Large intestine (tissue), 3 donors: Measurements from ENCODE around the gene LUZP1. TPM values are rescaled to one million over a fixed set of nuclear protein-coding genes. Genes with fewer than 3 reads are reported as not detected.
A peak's percentile ranks its signal among the peaks of the same experiment; 100 is the strongest.

Experiments
- DNase-seq, 2 donors: peaks; one replicate each; pipeline versions ENCODE4 v3.0.0 to v3.0.0-alpha.2; 2013
- H3K27ac ChIP-seq: one replicate; pipeline ENCODE4 v1.5.1; 2013; ENCODE audit warnings: low read length
- H3K27me3 ChIP-seq: 2 replicates; pipeline ENCODE4 v1.6.1; 2013; ENCODE audit warnings: low read length; ENCODE audit not compliant: control insufficient read depth, insufficient read depth
- H3K36me3 ChIP-seq: 2 replicates; pipeline ENCODE4 v1.6.1; 2013; ENCODE audit warnings: low read length; ENCODE audit not compliant: control insufficient read depth, insufficient read depth
- H3K4me1 ChIP-seq: one replicate; pipeline ENCODE4 v1.6.1; 2013; ENCODE audit warnings: low read length; ENCODE audit not compliant: control insufficient read depth, insufficient read depth
- H3K4me3 ChIP-seq: one replicate; pipeline ENCODE4 v1.5.1; 2013; ENCODE audit warnings: low read length
- H3K9me3 ChIP-seq: one replicate; pipeline ENCODE4 v1.6.1; 2013; ENCODE audit warnings: mild to moderate bottlenecking, low read depth, low read length, moderate library complexity; ENCODE audit not compliant: control insufficient read depth
- WGBS: methylation state at CpG from one replicate; pipeline ENCODE4 v1.1.5; 2013; ENCODE audit warnings: low lambda C conversion rate; ENCODE audit not compliant: insufficient coverage; 5-methylcytosine and 5-hydroxymethylcytosine counted together
- polyA plus RNA-seq: library from polyadenylated mRNA; unstranded; fragments of 120-200 nt; gene quantifications from one replicate; pipeline ENCODE4 v1.2.1, GENCODE V29; 2013

The LUZP1 gene
- polyA plus RNA-seq, 1 donor: 23.7 TPM

GRCh38 chr1:23156940-23157339, 11.7 kb downstream of the LUZP1 start:
- Histone ChIP-seq H3K27ac (no peak overlapping the region), H3K27me3 (no peaks in the 10 kb centered on the region), H3K9me3 (no peaks in the 10 kb centered on the region), H3K36me3 (no peaks in the 10 kb centered on the region), H3K4me3 (no peak overlapping the region), H3K4me1 (peaks cover 18% of the 10 kb centered on the region)
- DNase-seq: no peak
- 100% methylated on average over 1 of the region's 4 CpGs for WGBS

GRCh38 chr1:23152966-23153684, 15.5 kb downstream of the LUZP1 start:
- H3K36me3 ChIP-seq: no peaks in the 10 kb centered on the region
- no peak for DNase-seq
- no peak overlapping the region for H3K27ac ChIP-seq
- no peaks in the 10 kb centered on the region for H3K9me3 ChIP-seq
- H3K4me3 ChIP-seq: no peak overlapping the region
- 38% methylated on average over 1 of the region's 1 CpG for WGBS
- no peaks in the 10 kb centered on the region for H3K27me3 ChIP-seq
- H3K4me1 ChIP-seq: peaks cover 12% of the 10 kb centered on the region

- H3K27me3 ChIP-seq: no peaks in the 10 kb centered on the region
- 81% methylated on average over 2 of the region's 5 CpGs for WGBS
- no peaks in the 10 kb centered on the region for H3K36me3 ChIP-seq
- H3K4me1 ChIP-seq: peaks cover 12% of the 10 kb centered on the region
- no peak overlapping the region for H3K27ac ChIP-seq
- DNase-seq: no peak
- no peak overlapping the region for H3K4me3 ChIP-seq
- no peaks in the 10 kb centered on the region for H3K9me3 ChIP-seq
These were observed 17.9 kb downstream of the LUZP1 start for GRCh38 chr1:23150742-23151141.

- DNase-seq: no peak
- Histone ChIP-seq H3K36me3 (no peaks in the 10 kb centered on the region), H3K4me1 (peaks cover 12% of the 10 kb centered on the region), H3K27me3 (no peaks in the 10 kb centered on the region), H3K27ac (no peak overlapping the region), H3K4me3 (no peak overlapping the region), H3K9me3 (no peaks in the 10 kb centered on the region)
- WGBS: 94% methylated on average over 2 of the region's 2 CpGs
These were observed 18.5 kb downstream of the LUZP1 start for GRCh38 chr1:23150125-23150524.

- 0% methylated on average over 1 of the region's 1 CpG for WGBS
- H3K27me3 ChIP-seq: no peaks in the 10 kb centered on the region
These were observed 19.5 kb downstream of the LUZP1 start for GRCh38 chr1:23149114-23149513.

GRCh38 chr1:23148084-23148483, 20.6 kb downstream of the LUZP1 start:
- Histone ChIP-seq H3K9me3 (no peaks in the 10 kb centered on the region), H3K36me3 (peaks cover 3% of the 10 kb centered on the region), H3K4me1 (peaks cover 12% of the 10 kb centered on the region), H3K27ac (peak overlapping the region; percentile 72), H3K4me3 (no peak overlapping the region), H3K27me3 (no peaks in the 10 kb centered on the region)
- DNase-seq: peak in 1 of 2 donors; percentile 47
- WGBS: 80% methylated on average over 1 of the region's 4 CpGs

More at GRCh38 chr1:23149114-23149513, 19.5 kb downstream of the LUZP1 start:
- H3K9me3 ChIP-seq: no peaks in the 10 kb centered on the region
- H3K4me3 ChIP-seq: no peak overlapping the region
- H3K27ac ChIP-seq: peak overlapping the region; percentile 72
- H3K36me3 ChIP-seq: peaks cover 3% of the 10 kb centered on the region
- H3K4me1 ChIP-seq: peaks cover 12% of the 10 kb centered on the region
- peak; percentile 65 to 84 for DNase-seq

- no CpG with 5 or more reads among the region's 6 CpGs for WGBS
- Histone ChIP-seq H3K36me3 (peaks cover 3% of the 10 kb centered on the region), H3K27ac (no peak overlapping the region), H3K4me1 (peaks cover 4% of the 10 kb centered on the region), H3K27me3 (no peaks in the 10 kb centered on the region), H3K4me3 (no peak overlapping the region), H3K9me3 (no peaks in the 10 kb centered on the region)
- no peak for DNase-seq
These were observed 27.6 kb downstream of the LUZP1 start for GRCh38 chr1:23140940-23141596.

- Histone ChIP-seq H3K27me3 (no peaks in the 10 kb centered on the region), H3K36me3 (no peaks in the 10 kb centered on the region), H3K27ac (no peak overlapping the region), H3K9me3 (no peaks in the 10 kb centered on the region), H3K4me1 (peaks cover under 1% of the 10 kb centered on the region), H3K4me3 (no peak overlapping the region)
- WGBS: no CpG with 5 or more reads among the region's 2 CpGs
- no peak for DNase-seq
These were observed 33.4 kb downstream of the LUZP1 start for GRCh38 chr1:23135268-23135667.

GRCh38 chr1:23134055-23134454, 34.6 kb downstream of the LUZP1 start:
- H3K9me3 ChIP-seq: no peaks in the 10 kb centered on the region
- H3K27me3 ChIP-seq: no peaks in the 10 kb centered on the region
- H3K4me3 ChIP-seq: no peak overlapping the region
- H3K36me3 ChIP-seq: no peaks in the 10 kb centered on the region
- no peak for DNase-seq
- H3K4me1 ChIP-seq: no peaks in the 10 kb centered on the region
- no peak overlapping the region for H3K27ac ChIP-seq
- no CpG with 5 or more reads among the region's 4 CpGs for WGBS

GRCh38 chr1:23133587-23133986, 35.1 kb downstream of the LUZP1 start:
- Histone ChIP-seq H3K27ac (no peak overlapping the region), H3K27me3 (no peaks in the 10 kb centered on the region), H3K36me3 (no peaks in the 10 kb centered on the region), H3K9me3 (no peaks in the 10 kb centered on the region), H3K4me3 (no peak overlapping the region), H3K4me1 (no peaks in the 10 kb centered on the region)
- WGBS: no CpG with 5 or more reads among the region's 5 CpGs
- no peak for DNase-seq
